ENCODE measurements around the gene SNORC. TPM values are rescaled to one million over a fixed set of nuclear protein-coding genes. Genes with fewer than 3 reads are reported as not detected.

SNORC gene
- total and polyA plus RNA-seq, 2 experiments from 2014 or later, result 0.39 TPM; not detected in 1

DNA sequence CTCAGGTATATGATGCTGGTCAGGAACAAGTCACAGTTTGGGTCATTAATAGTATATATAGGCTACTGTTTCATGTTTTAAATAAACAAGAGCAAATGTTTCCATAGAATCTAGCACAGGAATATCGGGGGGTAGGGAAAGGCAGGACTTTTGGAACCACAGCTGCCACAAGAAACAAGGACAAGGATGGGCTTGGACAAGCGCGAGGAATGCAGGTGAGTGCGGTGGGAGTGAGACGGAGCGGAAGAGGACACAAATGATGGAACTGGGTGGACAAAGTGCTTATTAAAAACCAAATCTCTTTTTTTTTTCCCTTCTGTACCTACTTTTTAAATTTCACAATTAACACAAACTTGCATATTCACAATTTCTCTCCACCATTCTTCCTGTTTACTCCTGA is 49.1 kb downstream of the SNORC start:
- Histone ChIP-seq H4K20me1 (ENCODE audit: insufficient read depth) (no peaks in the 10 kb centered on the region), H3K9ac (no peak overlapping the region), H3K79me2 (ENCODE audit: insufficient read depth) (no peaks in the 10 kb centered on the region), H3K9me3 (ENCODE audit: low read depth) (no peaks in the 10 kb centered on the region), H3F3A (ENCODE audit: insufficient read depth) (no peaks in the 10 kb centered on the region), H3K9me2 (ENCODE audit: insufficient read depth) (no peaks in the 10 kb centered on the region), H3K4me3 (no peak overlapping the region), H2AFZ (no peak overlapping the region), H3K27ac (no peak overlapping the region), H3K4me2 (ENCODE audit: unreplicated experiment) (no peak overlapping the region), H3K4me1 (ENCODE audit: insufficient read depth) (no peaks in the 10 kb centered on the region), H3K36me3 (ENCODE audit: low read depth) (no peaks in the 10 kb centered on the region), H3K27me3 (replicated peaks; ENCODE audit: insufficient read depth) (peaks cover 40% of the 10 kb centered on the region; the same call in 1 of the 2 replicates)
- TF ChIP-seq EZH2phosphoT487 (IDR thresholded peaks at IDR 0.05; ENCODE audit: insufficient read depth, low read depth), result no peak
- no peak for TF ChIP-seq EZH2 (IDR thresholded peaks at IDR 0.05; ENCODE audit: insufficient read depth, poor library complexity, severe bottlenecking)
- in situ Hi-C loops (cut with MboI), result no loop called here
- DNase-seq, result no peak
- WGBS, 2 experiments (ENCODE audit: low coverage in 1 of 2, low lambda C conversion rate in 2 of 2, missing lambda C conversion rate in 2 of 2), result 88 to 89% methylated on average over 6 of the region's 6 CpGs

DNA sequence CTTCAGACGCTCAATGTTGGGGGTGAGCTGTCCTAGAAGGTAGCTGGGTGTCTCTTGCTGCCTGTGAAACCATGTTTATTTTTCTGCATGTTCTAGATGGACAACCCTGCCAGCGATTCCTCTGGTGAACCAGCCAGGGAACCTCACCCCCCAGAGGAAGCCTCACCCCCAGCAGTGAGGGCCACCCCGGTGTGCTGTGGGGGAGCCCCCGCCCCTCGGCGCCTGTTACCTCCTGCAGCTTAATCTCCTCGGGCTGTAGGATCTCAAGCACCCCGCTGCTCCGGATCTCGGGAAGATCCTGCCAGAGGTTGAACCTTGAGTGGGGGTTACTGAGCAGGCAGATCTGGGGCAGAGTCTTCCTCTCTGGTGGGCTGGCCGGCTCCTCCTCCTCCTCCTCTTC is 50.0 kb downstream of the SNORC start:
- no peak for DNase-seq
- no peak overlapping the region for H3K4me3 ChIP-seq
- no peak overlapping the region for H3K9ac ChIP-seq
- H3F3A ChIP-seq (ENCODE audit: insufficient read depth), result no peaks in the 10 kb centered on the region
- H3K4me2 ChIP-seq (ENCODE audit: unreplicated experiment), result no peak overlapping the region
- no peaks in the 10 kb centered on the region for H3K4me1 ChIP-seq (ENCODE audit: insufficient read depth)
- WGBS, 2 experiments (ENCODE audit: low coverage in 1 of 2, low lambda C conversion rate in 2 of 2, missing lambda C conversion rate in 2 of 2), result 51 to 52% methylated on average over 11 of the region's 11 CpGs
- H3K27me3 ChIP-seq (replicated peaks; ENCODE audit: insufficient read depth), result peaks cover 49% of the 10 kb centered on the region
- H2AFZ ChIP-seq, result no peak overlapping the region
- H3K79me2 ChIP-seq (ENCODE audit: insufficient read depth), result no peaks in the 10 kb centered on the region
- in situ Hi-C loops (cut with MboI), result no loop called here
- H3K9me2 ChIP-seq (ENCODE audit: insufficient read depth), result no peaks in the 10 kb centered on the region
- no peak for TF ChIP-seq EZH2 (IDR thresholded peaks at IDR 0.05; ENCODE audit: insufficient read depth, poor library complexity, severe bottlenecking)
- no peak for TF ChIP-seq EZH2phosphoT487 (IDR thresholded peaks at IDR 0.05; ENCODE audit: insufficient read depth, low read depth)
- no peaks in the 10 kb centered on the region for H3K9me3 ChIP-seq (ENCODE audit: low read depth)
- H3K36me3 ChIP-seq (ENCODE audit: low read depth), result no peaks in the 10 kb centered on the region
- no peak overlapping the region for H3K27ac ChIP-seq
- H4K20me1 ChIP-seq (ENCODE audit: insufficient read depth), result no peaks in the 10 kb centered on the region

DNA sequence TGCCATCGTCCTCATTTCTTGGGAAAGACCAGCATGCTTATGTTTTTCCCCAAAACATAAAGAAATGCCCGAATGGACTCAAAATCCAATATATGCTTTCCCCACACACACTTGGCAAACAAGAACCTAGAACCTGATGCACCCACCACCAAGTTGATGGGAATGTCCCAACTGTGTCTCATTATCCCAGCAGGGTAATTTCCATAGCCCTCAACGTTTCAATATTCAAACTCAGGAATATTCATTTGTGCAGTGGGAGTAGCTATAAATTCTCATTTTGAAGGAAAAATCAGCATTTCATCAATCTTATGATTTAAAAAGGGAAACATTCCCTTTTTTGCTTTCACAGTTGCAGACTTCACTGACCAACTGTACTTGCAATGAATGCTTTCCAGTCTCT is 50.7 kb downstream of the SNORC start:
- Histone ChIP-seq H3K4me3 (no peak overlapping the region), H3K79me2 (ENCODE audit: insufficient read depth) (no peaks in the 10 kb centered on the region), H3F3A (ENCODE audit: insufficient read depth) (no peaks in the 10 kb centered on the region), H2AFZ (no peak overlapping the region), H3K4me1 (ENCODE audit: insufficient read depth) (no peaks in the 10 kb centered on the region), H3K36me3 (ENCODE audit: low read depth) (no peaks in the 10 kb centered on the region), H3K9me2 (ENCODE audit: insufficient read depth) (no peaks in the 10 kb centered on the region), H3K9me3 (ENCODE audit: low read depth) (no peaks in the 10 kb centered on the region), H3K4me2 (ENCODE audit: unreplicated experiment) (no peak overlapping the region), H3K27ac (no peak overlapping the region), H4K20me1 (ENCODE audit: insufficient read depth) (no peaks in the 10 kb centered on the region), H3K9ac (no peak overlapping the region), H3K27me3 (replicated peaks; ENCODE audit: insufficient read depth) (peaks cover 50% of the 10 kb centered on the region)
- in situ Hi-C loops (cut with MboI), result no loop called here
- WGBS, 2 experiments (ENCODE audit: low coverage in 1 of 2, low lambda C conversion rate in 2 of 2, missing lambda C conversion rate in 2 of 2), result 29 to 36% methylated on average over 3 of the region's 3 CpGs
- TF ChIP-seq EZH2phosphoT487 (IDR thresholded peaks at IDR 0.05; ENCODE audit: insufficient read depth, low read depth) (no peak), EZH2 (IDR thresholded peaks at IDR 0.05; ENCODE audit: insufficient read depth, poor library complexity, severe bottlenecking) (no peak)
- no peak for DNase-seq

DNA sequence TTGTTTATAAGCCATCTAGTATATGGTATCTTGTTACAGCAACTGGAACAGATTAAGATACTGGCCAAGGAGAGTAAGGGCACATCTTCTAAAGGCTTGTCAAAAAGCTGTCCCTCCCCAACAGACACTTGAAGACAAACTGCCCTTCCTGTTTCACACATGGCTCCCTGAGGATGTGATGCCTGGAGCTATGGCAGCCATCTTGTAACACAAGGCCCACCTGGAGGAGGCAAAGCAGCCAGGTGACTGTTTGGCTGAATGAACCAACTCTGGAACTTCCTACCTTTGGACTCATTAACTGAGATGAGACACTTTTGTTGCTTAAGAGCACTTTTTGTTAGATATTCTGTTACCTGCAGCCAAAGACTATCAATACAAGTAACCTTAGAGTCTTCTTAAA is 54.4 kb downstream of the SNORC start:
- Histone ChIP-seq H4K20me1 (ENCODE audit: insufficient read depth) (no peaks in the 10 kb centered on the region), H3K4me1 (ENCODE audit: insufficient read depth) (no peaks in the 10 kb centered on the region), H3K36me3 (ENCODE audit: low read depth) (no peaks in the 10 kb centered on the region), H3K27ac (no peak overlapping the region), H3K9me2 (ENCODE audit: insufficient read depth) (no peaks in the 10 kb centered on the region), H3K9me3 (ENCODE audit: low read depth) (no peaks in the 10 kb centered on the region), H2AFZ (no peak overlapping the region), H3K9ac (no peak overlapping the region), H3K79me2 (ENCODE audit: insufficient read depth) (no peaks in the 10 kb centered on the region), H3K27me3 (replicated peaks; ENCODE audit: insufficient read depth) (peaks cover 67% of the 10 kb centered on the region), H3F3A (ENCODE audit: insufficient read depth) (no peaks in the 10 kb centered on the region), H3K4me2 (ENCODE audit: unreplicated experiment) (no peak overlapping the region), H3K4me3 (no peak overlapping the region)
- DNase-seq, result no peak
- in situ Hi-C loops (cut with MboI), result no loop called here
- no peak for TF ChIP-seq EZH2phosphoT487 (IDR thresholded peaks at IDR 0.05; ENCODE audit: insufficient read depth, low read depth)
- no peak for TF ChIP-seq EZH2 (IDR thresholded peaks at IDR 0.05; ENCODE audit: insufficient read depth, poor library complexity, severe bottlenecking)

GRCh38 chr2:232925153-232925820 is 55.2 kb downstream of the SNORC start:
- Histone ChIP-seq H3F3A (ENCODE audit: insufficient read depth) (no peaks in the 10 kb centered on the region), H3K4me1 (ENCODE audit: insufficient read depth) (no peaks in the 10 kb centered on the region), H3K27me3 (replicated peaks; ENCODE audit: insufficient read depth) (peaks cover 65% of the 10 kb centered on the region), H3K4me3 (no peak overlapping the region), H3K27ac (no peak overlapping the region), H2AFZ (no peak overlapping the region), H3K9me3 (ENCODE audit: low read depth) (no peaks in the 10 kb centered on the region), H4K20me1 (ENCODE audit: insufficient read depth) (no peaks in the 10 kb centered on the region), H3K9me2 (ENCODE audit: insufficient read depth) (no peaks in the 10 kb centered on the region), H3K4me2 (ENCODE audit: unreplicated experiment) (no peak overlapping the region), H3K9ac (no peak overlapping the region), H3K79me2 (ENCODE audit: insufficient read depth) (no peaks in the 10 kb centered on the region), H3K36me3 (ENCODE audit: low read depth) (no peaks in the 10 kb centered on the region)
- WGBS, 2 experiments (ENCODE audit: low coverage in 1 of 2, low lambda C conversion rate in 2 of 2, missing lambda C conversion rate in 2 of 2), result 56 to 62% methylated on average over 11 of the region's 11 CpGs
- no peak for TF ChIP-seq EZH2phosphoT487 (IDR thresholded peaks at IDR 0.05; ENCODE audit: insufficient read depth, low read depth)
- TF ChIP-seq EZH2 (IDR thresholded peaks at IDR 0.05; ENCODE audit: insufficient read depth, poor library complexity, severe bottlenecking), result no peak
- DNase-seq, result no peak
- in situ Hi-C loops (cut with MboI), result no loop called here

Measured in GM23248 (cell line).